ENCODE results near the gene LCN6. TPM values are rescaled to one million over a fixed set of nuclear protein-coding genes. Genes with fewer than 3 reads are reported as not detected.

The LCN6 gene
- total and polyA plus RNA-seq, 12 donors, result 1.5 to 261 (median 4.6) TPM

DNA sequence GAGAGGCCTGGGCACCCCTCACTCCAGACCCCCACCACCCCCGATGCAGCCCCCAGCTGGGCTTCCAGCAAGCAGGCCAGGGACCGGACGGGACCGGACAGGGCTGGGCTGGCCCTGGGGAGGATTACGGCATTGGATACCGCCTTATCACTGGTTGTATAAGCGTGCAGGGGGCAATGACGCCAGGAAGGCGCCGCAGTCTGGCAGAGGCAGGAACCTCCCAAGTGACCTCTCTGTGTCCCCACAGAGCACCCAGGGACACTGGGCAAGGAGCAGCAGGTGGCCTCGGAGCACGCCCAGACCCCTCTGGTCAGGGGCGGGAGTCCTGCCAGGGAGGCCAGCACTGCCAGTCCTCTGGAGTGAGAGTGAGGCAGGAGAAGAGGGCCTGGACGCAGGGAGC is 16.7 kb upstream of the LCN6 start:
- Histone ChIP-seq H3K9me3 (no peaks in the 10 kb centered on the region), H3K4me3 (no peak overlapping the region), H3K27ac (peak overlapping the region in 6 of 10 donors; percentile 40 to 67 (median 52)), H3K36me3 (no peaks in the 10 kb centered on the region), H3K27me3 (peaks cover 0 to 35% (median 11%) of the 10 kb centered on the region in 7 donors), H3K4me1 (peaks cover 0 to 32% (median 8%) of the 10 kb centered on the region in 9 donors)
- intact Hi-C loops (cut with DNase I), result no loop called here
- WGBS, 2 donors, result 71 to 78% methylated on average over 14 of the region's 14 CpGs
- ATAC-seq (peak; percentile 49 to 82 (median 68)), DNase-seq (peak; percentile 46 to 48)
- TF ChIP-seq, protein P1, sequence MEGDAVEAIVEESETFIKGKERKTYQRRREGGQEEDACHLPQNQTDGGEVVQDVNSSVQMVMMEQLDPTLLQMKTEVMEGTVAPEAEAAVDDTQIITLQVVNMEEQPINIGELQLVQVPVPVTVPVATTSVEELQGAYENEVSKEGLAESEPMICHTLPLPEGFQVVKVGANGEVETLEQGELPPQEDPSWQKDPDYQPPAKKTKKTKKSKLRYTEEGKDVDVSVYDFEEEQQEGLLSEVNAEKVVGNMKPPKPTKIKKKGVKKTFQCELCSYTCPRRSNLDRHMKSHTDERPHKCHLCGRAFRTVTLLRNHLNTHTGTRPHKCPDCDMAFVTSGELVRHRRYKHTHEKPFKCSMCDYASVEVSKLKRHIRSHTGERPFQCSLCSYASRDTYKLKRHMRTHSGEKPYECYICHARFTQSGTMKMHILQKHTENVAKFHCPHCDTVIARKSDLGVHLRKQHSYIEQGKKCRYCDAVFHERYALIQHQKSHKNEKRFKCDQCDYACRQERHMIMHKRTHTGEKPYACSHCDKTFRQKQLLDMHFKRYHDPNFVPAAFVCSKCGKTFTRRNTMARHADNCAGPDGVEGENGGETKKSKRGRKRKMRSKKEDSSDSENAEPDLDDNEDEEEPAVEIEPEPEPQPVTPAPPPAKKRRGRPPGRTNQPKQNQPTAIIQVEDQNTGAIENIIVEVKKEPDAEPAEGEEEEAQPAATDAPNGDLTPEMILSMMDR (IDR thresholded peaks at IDR 0.05), result no peak

DNA sequence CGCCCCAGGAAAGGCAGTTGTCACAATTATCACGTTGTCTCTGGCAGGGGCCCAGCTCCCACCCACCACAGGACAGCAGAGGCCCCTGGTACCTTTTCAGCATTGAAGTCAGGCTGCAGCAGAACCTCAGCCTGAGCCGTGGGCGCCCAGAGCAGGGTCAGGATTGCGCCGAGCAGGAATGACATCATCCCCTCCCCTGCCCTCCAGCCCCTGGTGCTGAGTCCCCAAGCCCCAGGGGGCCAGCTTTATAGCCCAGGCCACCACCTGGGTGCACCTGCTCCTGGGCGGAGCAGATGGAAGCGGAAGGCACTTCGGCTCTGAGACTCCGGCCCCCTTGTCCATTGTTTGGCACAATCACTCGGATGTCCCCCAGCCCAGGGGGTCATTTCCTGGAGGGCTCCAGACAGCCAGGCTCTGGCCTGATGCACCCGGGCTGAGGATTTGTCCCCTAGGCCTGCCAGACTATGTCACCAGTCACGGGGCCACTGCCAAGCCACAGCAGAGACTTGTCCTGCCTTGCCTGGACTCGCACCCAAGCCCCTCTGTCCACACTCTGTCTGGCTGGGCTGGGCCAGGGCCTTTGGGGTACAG is 16.1 kb upstream of the LCN6 start, which contains the start of gene LCN15:
LCN15 (minus strand) TSS at position 218 of the 591 bp plus-strand sequence; CDS start at position 188, 30 bp downstream.
- TF ChIP-seq, protein P1 (IDR thresholded peaks at IDR 0.05), result no peak
- Histone ChIP-seq H3K4me1 (peaks cover 0 to 32% (median 8%) of the 10 kb centered on the region in 9 donors), H3K4me3 (no peak within 1 kb of the TSS), H3K27ac (peak within 1 kb of the TSS in 6 of 10 donors; percentile 40 to 67 (median 52)), H3K27me3 (peaks cover 0 to 35% (median 11%) of the 10 kb centered on the region in 7 donors), H3K36me3 (no peaks in the 10 kb centered on the region), H3K9me3 (no peaks in the 10 kb centered on the region)
- peak; percentile 5 to 48 (median 28) for ATAC-seq
- 64 to 66% methylated on average over 14 of the region's 14 CpGs for WGBS, 2 donors
- intact Hi-C loops (cut with DNase I), result no loop called here
- no peak for DNase-seq

DNA sequence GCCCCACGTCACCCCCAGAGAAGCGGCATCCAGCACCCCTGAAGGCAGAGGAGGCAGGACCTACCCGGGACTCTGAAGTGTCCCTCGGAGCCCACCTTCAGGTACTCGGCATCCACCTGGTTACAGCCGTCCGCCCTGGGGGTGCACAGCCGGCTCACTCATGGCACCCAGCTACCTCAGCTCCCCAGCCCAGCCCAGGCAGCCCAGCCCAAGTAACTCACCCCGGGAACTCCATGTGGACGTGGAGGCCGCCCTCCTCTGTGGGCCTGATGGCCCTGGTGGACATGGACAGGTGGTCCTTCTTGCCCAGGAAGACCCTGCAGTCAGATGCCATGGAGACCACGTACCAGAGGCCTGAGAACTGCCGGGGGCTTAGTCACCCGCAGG is 15.3 kb upstream of the LCN6 start:
- Histone ChIP-seq H3K4me1 (peaks cover 0 to 32% (median 8%) of the 10 kb centered on the region in 9 donors), H3K27me3 (peaks cover 0 to 35% (median 11%) of the 10 kb centered on the region in 7 donors), H3K36me3 (no peaks in the 10 kb centered on the region), H3K9me3 (no peaks in the 10 kb centered on the region), H3K4me3 (no peak overlapping the region), H3K27ac (peak overlapping the region in 1 of 10 donors; percentile 67)
- DNase-seq, result no peak
- 83 to 90% methylated on average over 12 to 14 of the region's 14 CpGs for WGBS, 2 donors
- TF ChIP-seq, protein P1 (IDR thresholded peaks at IDR 0.05), result no peak
- ATAC-seq, result peak in 1 of 8 donors; percentile 16
- intact Hi-C loops (cut with DNase I), result no loop called here

GRCh38 chr9:136762915-136763648 is 14.8 kb upstream of the LCN6 start:
- Histone ChIP-seq H3K27me3 (peaks cover 0 to 34% (median 11%) of the 10 kb centered on the region in 7 donors), H3K36me3 (no peaks in the 10 kb centered on the region), H3K4me3 (no peak overlapping the region), H3K27ac (no peak overlapping the region), H3K4me1 (peaks cover 0 to 32% (median 8%) of the 10 kb centered on the region in 9 donors), H3K9me3 (no peaks in the 10 kb centered on the region)
- DNase-seq (peak; percentile 42 to 69), ATAC-seq (peak in 7 of 8 donors; percentile 7 to 47 (median 25))
- 12 to 22% methylated on average over 34 to 37 of the region's 37 CpGs for WGBS, 2 donors
- intact Hi-C loops (cut with DNase I), result no loop called here
- TF ChIP-seq, protein P1 (IDR thresholded peaks at IDR 0.05), result no peak

Measured in heart right ventricle (tissue), 16 donors.